ENCODE measurements around the gene HMGCS1. TPM values are rescaled to one million over a fixed set of nuclear protein-coding genes. Genes with fewer than 3 reads are reported as not detected.

Gene HMGCS1
- total RNA-seq, 4 donors from 2014 or later: 18.9 to 33.2 (median 20.1) TPM

DNA sequence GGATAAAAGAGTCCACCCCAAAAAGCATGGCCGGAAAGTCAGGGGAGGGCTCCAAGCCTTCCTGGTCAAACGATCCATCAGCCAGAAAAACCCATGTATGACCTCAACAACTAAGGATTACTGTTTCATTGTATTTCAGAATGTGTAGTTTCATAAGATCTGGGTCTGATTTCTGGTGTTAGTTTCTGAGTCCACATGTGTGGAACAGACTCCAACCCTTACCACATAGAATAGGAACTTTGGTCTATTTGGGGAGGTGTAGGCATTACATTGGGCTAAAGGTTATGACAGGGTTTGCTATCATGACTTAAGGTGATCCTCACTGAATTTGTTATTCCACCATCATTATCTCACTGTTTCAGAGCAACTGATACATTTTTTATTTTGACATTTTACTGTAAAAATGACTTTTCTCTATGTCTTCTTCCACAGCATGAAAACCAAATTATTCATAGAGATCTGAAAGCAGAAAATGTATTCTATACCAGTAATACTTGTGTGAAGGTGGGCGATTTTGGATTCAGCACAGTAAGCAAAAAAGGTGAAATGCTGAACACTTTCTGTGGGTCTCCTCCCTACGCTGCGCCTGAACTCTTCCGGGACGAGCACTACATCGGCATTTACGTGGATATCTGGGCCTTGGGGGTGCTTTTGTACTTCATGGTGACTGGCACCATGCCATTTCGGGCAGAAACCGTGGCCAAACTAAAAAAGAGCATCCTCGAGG is 33.5 kb downstream of the HMGCS1 start:
- no peak overlapping the region for H3K27ac ChIP-seq
- H3K27me3 ChIP-seq: no peaks in the 10 kb centered on the region
- no peak overlapping the region for H3K4me3 ChIP-seq
- TF ChIP-seq, protein P1, sequence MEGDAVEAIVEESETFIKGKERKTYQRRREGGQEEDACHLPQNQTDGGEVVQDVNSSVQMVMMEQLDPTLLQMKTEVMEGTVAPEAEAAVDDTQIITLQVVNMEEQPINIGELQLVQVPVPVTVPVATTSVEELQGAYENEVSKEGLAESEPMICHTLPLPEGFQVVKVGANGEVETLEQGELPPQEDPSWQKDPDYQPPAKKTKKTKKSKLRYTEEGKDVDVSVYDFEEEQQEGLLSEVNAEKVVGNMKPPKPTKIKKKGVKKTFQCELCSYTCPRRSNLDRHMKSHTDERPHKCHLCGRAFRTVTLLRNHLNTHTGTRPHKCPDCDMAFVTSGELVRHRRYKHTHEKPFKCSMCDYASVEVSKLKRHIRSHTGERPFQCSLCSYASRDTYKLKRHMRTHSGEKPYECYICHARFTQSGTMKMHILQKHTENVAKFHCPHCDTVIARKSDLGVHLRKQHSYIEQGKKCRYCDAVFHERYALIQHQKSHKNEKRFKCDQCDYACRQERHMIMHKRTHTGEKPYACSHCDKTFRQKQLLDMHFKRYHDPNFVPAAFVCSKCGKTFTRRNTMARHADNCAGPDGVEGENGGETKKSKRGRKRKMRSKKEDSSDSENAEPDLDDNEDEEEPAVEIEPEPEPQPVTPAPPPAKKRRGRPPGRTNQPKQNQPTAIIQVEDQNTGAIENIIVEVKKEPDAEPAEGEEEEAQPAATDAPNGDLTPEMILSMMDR (IDR thresholded peaks at IDR 0.05): no peak
- no peak for TF ChIP-seq POLR2A (IDR thresholded peaks at IDR 0.05)
- TF ChIP-seq EP300 (IDR thresholded peaks at IDR 0.05): no peak
- peaks cover 0 to 67% (median 0%) of the 10 kb centered on the region in 3 donors for H3K36me3 ChIP-seq
- WGBS, 2 donors: 91 to 93% methylated on average over 12 of the region's 12 CpGs
- no peaks in the 10 kb centered on the region for H3K9me3 ChIP-seq
- no peaks in the 10 kb centered on the region for H3K4me1 ChIP-seq
- DNase-seq (ENCODE audit: low spot score in 2 of 2): no peak

DNA sequence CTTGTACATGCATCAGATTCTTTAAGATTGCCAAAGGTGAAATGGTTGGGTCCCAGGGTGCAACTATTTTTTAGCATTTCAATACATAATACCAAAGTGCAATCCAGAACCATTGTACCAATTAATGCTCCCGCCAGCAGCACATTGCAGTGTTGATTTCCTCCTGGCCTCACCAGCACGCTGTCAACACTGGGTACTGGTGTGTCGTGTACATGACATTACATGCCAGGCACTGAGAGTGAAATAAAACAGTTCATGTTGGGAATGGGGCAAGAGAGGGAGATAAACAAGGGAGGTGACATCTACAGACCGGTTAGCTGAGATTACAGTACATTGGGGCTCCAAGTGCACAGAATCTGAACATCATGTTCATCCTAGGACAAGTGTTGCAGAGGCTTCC is 37.8 kb downstream of the HMGCS1 start:
- Histone ChIP-seq H3K9me3 (no peaks in the 10 kb centered on the region), H3K4me1 (no peaks in the 10 kb centered on the region), H3K27me3 (no peaks in the 10 kb centered on the region), H3K27ac (no peak overlapping the region), H3K36me3 (peaks cover 0 to 38% (median 0%) of the 10 kb centered on the region in 3 donors), H3K4me3 (no peak overlapping the region)
- TF ChIP-seq EP300 (IDR thresholded peaks at IDR 0.05): no peak
- TF ChIP-seq POLR2A (IDR thresholded peaks at IDR 0.05): no peak
- TF ChIP-seq, protein P1 (IDR thresholded peaks at IDR 0.05): no peak
- WGBS, 2 donors: 90 to 95% methylated on average over 4 of the region's 4 CpGs
- DNase-seq (ENCODE audit: low spot score in 2 of 2): no peak

GRCh38 chr5:43274435-43275114 is 38.6 kb downstream of the HMGCS1 start:
- Histone ChIP-seq H3K4me1 (no peaks in the 10 kb centered on the region), H3K4me3 (no peak overlapping the region), H3K36me3 (peaks cover 0 to 30% (median 0%) of the 10 kb centered on the region in 3 donors), H3K27me3 (no peaks in the 10 kb centered on the region), H3K9me3 (peaks cover 0 to 8% (median 0%) of the 10 kb centered on the region in 4 donors), H3K27ac (no peak overlapping the region)
- DNase-seq (ENCODE audit: low spot score in 2 of 2): no peak
- WGBS, 2 donors: 50 to 52% methylated on average over 7 of the region's 7 CpGs
- TF ChIP-seq EP300 (IDR thresholded peaks at IDR 0.05) (no peak), POLR2A (IDR thresholded peaks at IDR 0.05) (no peak)

DNA sequence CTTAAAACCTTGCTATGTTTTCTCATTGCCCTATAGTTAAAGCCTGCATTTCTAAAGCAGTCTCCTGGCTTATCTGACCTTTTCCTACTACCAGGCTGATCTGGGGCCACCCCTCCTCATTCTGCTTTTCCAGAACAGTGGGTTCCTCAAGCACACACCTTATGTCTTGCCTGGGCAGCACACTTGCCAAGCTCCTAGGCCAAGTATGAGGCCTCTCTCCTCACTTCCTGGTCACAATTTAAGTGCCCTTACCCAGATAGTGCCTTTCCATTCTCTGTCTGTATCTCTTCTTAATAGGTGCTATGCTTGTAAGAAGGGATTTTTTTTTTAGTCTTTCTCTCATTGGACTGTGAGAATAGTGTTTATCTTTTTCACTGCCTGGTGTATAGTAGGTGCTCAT is 39.7 kb downstream of the HMGCS1 start:
- Histone ChIP-seq H3K4me3 (no peak overlapping the region), H3K27ac (no peak overlapping the region)
- TF ChIP-seq EP300 (IDR thresholded peaks at IDR 0.05): no peak
- no peak for TF ChIP-seq POLR2A (IDR thresholded peaks at IDR 0.05)
- TF ChIP-seq, protein P1 (IDR thresholded peaks at IDR 0.05): no peak

GRCh38 chr5:43270645-43271044 is 42.6 kb downstream of the HMGCS1 start:
- TF ChIP-seq EP300 (IDR thresholded peaks at IDR 0.05) (no peak), POLR2A (IDR thresholded peaks at IDR 0.05) (no peak)
- TF ChIP-seq, protein P1 (IDR thresholded peaks at IDR 0.05): no peak
- Histone ChIP-seq H3K4me1 (no peaks in the 10 kb centered on the region), H3K27ac (no peak overlapping the region), H3K9me3 (peaks cover 0 to 16% (median 0%) of the 10 kb centered on the region in 4 donors), H3K36me3 (no peaks in the 10 kb centered on the region), H3K27me3 (no peaks in the 10 kb centered on the region), H3K4me3 (no peak overlapping the region)
- no peak for DNase-seq (ENCODE audit: low spot score in 2 of 2)
- 86 to 88% methylated on average over 1 of the region's 1 CpG for WGBS, 2 donors

More for the DNA sequence above, 39.7 kb downstream of the HMGCS1 start:
- Histone ChIP-seq H3K27me3 (no peaks in the 10 kb centered on the region), H3K9me3 (peaks cover 0 to 8% (median 0%) of the 10 kb centered on the region in 4 donors), H3K4me1 (no peaks in the 10 kb centered on the region), H3K36me3 (peaks cover 0 to 19% (median 0%) of the 10 kb centered on the region in 3 donors)
- no peak for DNase-seq (ENCODE audit: low spot score in 2 of 2)

Measured in tibial nerve (tissue), 4 donors.